GM10248 (cell line): ENCODE results near the gene CRMP1.

Experiments used
- CTCF ChIA-PET: fragments of 300-600 bp; sonication (Branson Sonifier 250); formaldehyde crosslinking; extraction: SDS; loops from one replicate; lab custom pipeline; 2021; ENCODE audit warnings: antibody characterized with exemption; lab: Yijun Ruan, JAX
- POLR2A ChIA-PET: fragments of 350-650 bp; sonication (Branson Sonifier 250); formaldehyde crosslinking; extraction: SDS; loops from one replicate; lab custom pipeline; 2020; ENCODE audit warnings: antibody characterized with exemption; lab: Yijun Ruan, JAX
- DNase-seq: peaks from one replicate; pipeline ENCODE4 v3.0.0; 2012; ENCODE audit errors: extremely low spot score
- TF ChIP-seq, protein P1 (sequence below): IDR thresholded peaks from 2 replicates; pipeline ENCODE4 v1.5.1; 2012; ENCODE audit warnings: mild to moderate bottlenecking, low read depth; ENCODE audit errors: extremely low read depth, missing control alignments, control extremely low read depth

The CRMP1 gene

DNA sequence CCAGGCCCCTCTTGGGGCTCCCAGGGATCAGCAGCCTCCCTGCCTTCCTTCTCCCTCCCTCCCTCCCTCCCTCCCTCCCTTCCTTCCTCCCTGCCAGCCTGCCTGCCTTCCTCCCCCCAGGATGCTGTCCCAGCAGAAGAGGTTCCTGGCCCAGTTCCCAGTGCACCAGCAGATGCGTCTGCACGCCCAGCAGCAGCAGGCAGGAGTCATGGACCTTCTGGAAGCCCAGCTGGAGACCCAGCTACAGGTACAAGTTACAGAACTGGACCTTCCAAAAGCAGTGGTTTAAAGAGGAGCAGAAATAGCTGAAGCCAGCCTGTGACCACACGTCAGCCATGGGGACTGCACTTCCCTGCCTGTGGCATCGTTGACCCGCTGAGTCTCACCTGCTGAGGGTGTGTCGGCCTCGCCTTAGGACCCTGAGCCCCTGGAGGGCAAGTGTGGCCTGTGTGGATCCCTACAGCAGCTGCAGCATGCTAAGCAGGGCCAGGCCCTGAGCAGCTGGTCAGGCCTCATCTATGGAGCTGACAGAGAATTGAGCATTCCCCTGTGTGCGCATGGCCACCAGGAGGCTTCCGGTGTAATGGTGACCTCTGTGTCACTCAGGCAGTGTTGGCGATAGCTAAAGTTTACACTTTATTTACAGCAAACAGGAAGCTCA, 84.7 kb downstream of the CRMP1 start:
- ChIA-PET POLR2A (interaction anchor here (0.6 kb wide), 1 partner anchor 333 kb away, joined by 4 read pairs; no protein-coding TSS in a partner anchor), CTCF (interaction anchor here (1.5 kb wide), 1 partner anchor 13 kb away, joined by 4 read pairs; no protein-coding TSS in a partner anchor)

DNA sequence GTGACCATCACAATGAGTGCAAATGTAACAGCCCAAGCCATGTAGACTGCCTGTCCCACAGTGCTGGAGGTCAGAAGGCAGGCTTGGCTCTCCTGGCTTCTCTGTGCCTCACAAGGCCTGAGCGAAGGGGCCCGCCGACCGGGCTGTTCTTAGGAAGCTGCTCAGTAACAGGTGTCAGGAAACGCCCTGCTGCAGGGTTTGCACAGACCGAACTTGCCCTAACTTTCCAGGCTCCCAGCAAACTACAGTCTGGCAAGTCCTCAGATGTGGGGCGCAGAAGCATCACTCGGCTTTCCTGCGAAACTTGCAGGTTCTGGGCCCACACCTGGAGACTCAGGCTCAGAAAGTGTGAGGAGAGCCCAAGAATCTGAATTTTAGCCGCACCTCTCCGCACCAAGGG, 87.6 kb downstream of the CRMP1 start:
- TF ChIP-seq, protein P1, sequence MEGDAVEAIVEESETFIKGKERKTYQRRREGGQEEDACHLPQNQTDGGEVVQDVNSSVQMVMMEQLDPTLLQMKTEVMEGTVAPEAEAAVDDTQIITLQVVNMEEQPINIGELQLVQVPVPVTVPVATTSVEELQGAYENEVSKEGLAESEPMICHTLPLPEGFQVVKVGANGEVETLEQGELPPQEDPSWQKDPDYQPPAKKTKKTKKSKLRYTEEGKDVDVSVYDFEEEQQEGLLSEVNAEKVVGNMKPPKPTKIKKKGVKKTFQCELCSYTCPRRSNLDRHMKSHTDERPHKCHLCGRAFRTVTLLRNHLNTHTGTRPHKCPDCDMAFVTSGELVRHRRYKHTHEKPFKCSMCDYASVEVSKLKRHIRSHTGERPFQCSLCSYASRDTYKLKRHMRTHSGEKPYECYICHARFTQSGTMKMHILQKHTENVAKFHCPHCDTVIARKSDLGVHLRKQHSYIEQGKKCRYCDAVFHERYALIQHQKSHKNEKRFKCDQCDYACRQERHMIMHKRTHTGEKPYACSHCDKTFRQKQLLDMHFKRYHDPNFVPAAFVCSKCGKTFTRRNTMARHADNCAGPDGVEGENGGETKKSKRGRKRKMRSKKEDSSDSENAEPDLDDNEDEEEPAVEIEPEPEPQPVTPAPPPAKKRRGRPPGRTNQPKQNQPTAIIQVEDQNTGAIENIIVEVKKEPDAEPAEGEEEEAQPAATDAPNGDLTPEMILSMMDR: no peak
- ChIA-PET CTCF (no interaction called here), POLR2A (no interaction called here)
- DNase-seq: no peak

More for the DNA sequence above, 84.7 kb downstream of the CRMP1 start:
- no peak for DNase-seq
- TF ChIP-seq, protein P1: no peak

DNA sequence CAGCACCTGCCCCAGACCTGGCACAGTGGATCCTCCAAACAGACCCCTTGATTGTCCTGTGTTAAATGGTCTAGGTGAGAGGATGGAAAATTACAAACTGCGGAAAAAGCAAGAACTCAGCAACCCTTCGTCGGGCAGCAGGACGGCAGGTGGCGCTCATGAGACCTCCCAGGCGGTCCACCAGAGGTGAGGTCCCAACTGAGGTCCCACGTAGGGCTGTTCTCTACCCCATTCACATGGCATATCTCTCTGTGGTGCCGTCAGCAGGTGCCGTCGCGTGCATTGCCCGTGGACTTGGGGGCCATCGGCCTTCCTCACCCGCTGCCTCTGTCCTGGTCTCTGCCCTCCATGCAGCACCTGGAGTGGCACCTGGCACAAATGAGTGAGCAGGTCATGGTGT, 88.2 kb downstream of the CRMP1 start:
- ChIA-PET CTCF (interaction anchor here (1.0 kb wide), 1 partner anchor 8 kb away, joined by 5 read pairs; no protein-coding TSS in a partner anchor), POLR2A (no interaction called here)

DNA sequence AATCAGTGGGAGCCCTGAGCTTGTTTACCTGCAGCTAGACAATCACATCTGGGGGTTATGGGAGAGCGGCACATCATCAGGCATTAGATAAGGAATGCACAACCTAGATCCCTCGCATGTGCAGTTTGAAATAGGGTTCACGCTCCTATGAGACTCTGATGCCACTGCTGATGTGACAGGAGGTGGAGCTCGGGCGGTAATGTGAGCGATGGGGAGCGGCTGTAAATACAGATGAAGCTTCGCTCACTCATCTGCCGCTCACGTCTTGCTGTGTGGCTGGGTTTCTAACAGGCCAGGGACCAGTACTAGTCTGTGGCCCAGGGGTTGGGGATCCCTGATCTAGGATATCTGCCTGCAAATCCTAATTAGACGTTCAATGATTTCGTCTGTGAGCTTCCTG, 90.3 kb downstream of the CRMP1 start:
- POLR2A ChIA-PET: no interaction called here

More for the DNA sequence above, 88.2 kb downstream of the CRMP1 start:
- DNase-seq: no peak
- TF ChIP-seq, protein P1: no peak

DNA sequence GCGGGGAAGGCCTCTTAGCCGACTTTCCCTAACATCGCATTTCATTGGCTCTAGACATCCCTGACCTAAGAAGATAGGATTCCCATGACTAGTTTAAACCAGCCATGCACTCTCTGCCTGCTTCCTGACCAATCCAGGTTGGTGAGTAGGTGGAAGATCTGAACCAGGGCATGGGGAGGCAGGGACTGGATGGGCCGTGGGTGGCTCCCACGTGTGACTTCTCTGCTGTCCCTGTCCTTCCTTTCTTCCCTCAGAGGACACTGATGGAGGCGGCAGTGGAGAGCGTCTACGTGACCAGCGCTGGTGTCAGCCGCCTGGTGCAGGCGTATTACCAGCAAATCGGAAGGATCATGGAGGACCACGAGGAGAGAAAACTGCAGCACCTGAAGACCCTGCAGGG, 91.2 kb downstream of the CRMP1 start:
- ChIA-PET POLR2A (no interaction called here), CTCF (no interaction called here)
- TF ChIP-seq, protein P1: no peak
- no peak for DNase-seq

More for the DNA sequence above, 90.3 kb downstream of the CRMP1 start:
- TF ChIP-seq, protein P1: no peak
- CTCF ChIA-PET: no interaction called here
- DNase-seq: no peak

DNA sequence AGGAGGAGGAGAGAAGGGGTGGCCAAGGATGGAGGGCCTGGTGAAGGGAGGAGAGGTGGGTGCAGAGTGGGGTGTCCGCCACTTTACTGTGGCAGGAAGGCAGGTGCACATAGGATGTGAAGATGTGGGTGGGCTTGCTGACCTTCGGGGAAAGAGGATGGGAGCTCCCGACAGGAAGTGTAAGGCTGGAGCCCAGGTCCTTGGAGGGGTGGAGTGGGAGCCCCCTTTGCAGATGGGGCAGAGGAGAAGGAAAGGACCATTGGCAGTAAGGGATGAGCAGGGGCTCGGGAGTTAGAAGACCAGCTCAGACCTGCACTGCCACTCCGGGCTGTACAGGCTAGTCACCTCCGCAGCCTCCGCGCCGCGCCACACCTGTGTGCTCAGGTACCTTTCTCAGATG, 92.4 kb downstream of the CRMP1 start:
- ChIA-PET POLR2A (no interaction called here), CTCF (no interaction called here)
- DNase-seq: no peak

More for the DNA sequence above, 92.4 kb downstream of the CRMP1 start:
- TF ChIP-seq, protein P1: no peak
